ENCODE measurements around the gene RECK. TPM values are rescaled to one million over a fixed set of nuclear protein-coding genes. Genes with fewer than 3 reads are reported as not detected.

The RECK gene
- total RNA-seq, 1 experiment from 2014 or later, result 10.3 TPM

DNA sequence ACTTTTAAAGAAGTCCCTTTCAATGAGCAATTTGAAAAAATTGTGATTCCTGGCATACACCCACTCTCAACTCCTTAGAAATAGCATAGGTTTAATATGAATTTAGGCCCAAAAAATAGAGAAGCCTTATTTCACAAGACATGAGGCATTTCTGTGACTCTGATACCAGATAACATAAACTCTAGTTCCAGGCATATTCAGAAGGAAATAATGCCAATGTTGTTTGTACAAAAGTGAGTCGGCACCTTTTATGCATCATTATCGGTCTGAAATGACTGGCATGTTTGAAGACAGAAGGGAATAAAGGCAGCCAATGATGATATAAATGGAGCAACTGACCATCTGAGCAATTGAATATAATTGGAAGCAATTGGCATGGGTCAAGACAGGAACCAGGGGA is 19.4 kb upstream of the RECK start:
- WGBS (ENCODE audit: extremely low coverage, insufficient read length, low lambda C conversion rate), result no CpG with 5 or more reads among the region's 2 CpGs
- peaks cover 15% of the 10 kb centered on the region for H3K27me3 Mint-ChIP-seq (ENCODE audit: low read depth)

More for the DNA sequence above, 19.4 kb upstream of the RECK start:
- H2BK20ac ChIP-seq (ENCODE audit: low read depth, low read length, poor library complexity, severe bottlenecking), result no peak overlapping the region
- no peaks in the 10 kb centered on the region for H4K20me1 ChIP-seq (ENCODE audit: control insufficient read depth, insufficient read depth, insufficient read length)
- no peaks in the 10 kb centered on the region for H3K4me1 ChIP-seq (ENCODE audit: insufficient read depth, low read length)
- no peak overlapping the region for H3K56ac ChIP-seq (ENCODE audit: insufficient read length, low read depth, low read length)
- H3K9me3 ChIP-seq (ENCODE audit: control insufficient read depth, low read depth, low read length), result no peaks in the 10 kb centered on the region
- Mint-ChIP-seq H3K27ac (no peak overlapping the region), H3K4me1 (no peaks in the 10 kb centered on the region), H3K9me3 (no peaks in the 10 kb centered on the region), H3K36me3 (ENCODE audit: insufficient read depth in 1 of 3, low read depth in 3 of 3) (no peaks in the 10 kb centered on the region; a peak in 1 of 7 replicates), H3K4me3 (no peak overlapping the region)
- no peak overlapping the region for H4K8ac ChIP-seq (replicated peaks; ENCODE audit: insufficient read length, low read depth, low read length)
- H2BK120ac ChIP-seq (ENCODE audit: low read depth, low read length, poor library complexity, severe bottlenecking), result no peak overlapping the region
- H3K9ac ChIP-seq (ENCODE audit: extremely low read depth, insufficient read length, low read length), result no peak overlapping the region
- H4K5ac ChIP-seq (ENCODE audit: insufficient read length, low read depth, low read length), result no peak overlapping the region
- H3T11ph ChIP-seq (ENCODE audit: low read length), result no peak overlapping the region
- H2AK5ac ChIP-seq (ENCODE audit: insufficient read length, low read length), result no peak overlapping the region
- TF ChIP-seq, protein P1, sequence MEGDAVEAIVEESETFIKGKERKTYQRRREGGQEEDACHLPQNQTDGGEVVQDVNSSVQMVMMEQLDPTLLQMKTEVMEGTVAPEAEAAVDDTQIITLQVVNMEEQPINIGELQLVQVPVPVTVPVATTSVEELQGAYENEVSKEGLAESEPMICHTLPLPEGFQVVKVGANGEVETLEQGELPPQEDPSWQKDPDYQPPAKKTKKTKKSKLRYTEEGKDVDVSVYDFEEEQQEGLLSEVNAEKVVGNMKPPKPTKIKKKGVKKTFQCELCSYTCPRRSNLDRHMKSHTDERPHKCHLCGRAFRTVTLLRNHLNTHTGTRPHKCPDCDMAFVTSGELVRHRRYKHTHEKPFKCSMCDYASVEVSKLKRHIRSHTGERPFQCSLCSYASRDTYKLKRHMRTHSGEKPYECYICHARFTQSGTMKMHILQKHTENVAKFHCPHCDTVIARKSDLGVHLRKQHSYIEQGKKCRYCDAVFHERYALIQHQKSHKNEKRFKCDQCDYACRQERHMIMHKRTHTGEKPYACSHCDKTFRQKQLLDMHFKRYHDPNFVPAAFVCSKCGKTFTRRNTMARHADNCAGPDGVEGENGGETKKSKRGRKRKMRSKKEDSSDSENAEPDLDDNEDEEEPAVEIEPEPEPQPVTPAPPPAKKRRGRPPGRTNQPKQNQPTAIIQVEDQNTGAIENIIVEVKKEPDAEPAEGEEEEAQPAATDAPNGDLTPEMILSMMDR (conservative IDR thresholded peaks at IDR 0.05), result no peak
- no peaks in the 10 kb centered on the region for H3K23me2 ChIP-seq (ENCODE audit: insufficient read length, low read depth, low read length, poor library complexity, severe bottlenecking)
- no peaks in the 10 kb centered on the region for H3K79me1 ChIP-seq (ENCODE audit: insufficient read depth, low read depth, low read length, poor library complexity, severe bottlenecking)
- H4K91ac ChIP-seq (ENCODE audit: insufficient read length, low read depth, low read length), result no peak overlapping the region
- H3K18ac ChIP-seq (ENCODE audit: insufficient read length, low read depth, low read length), result no peak overlapping the region
- H3K79me2 ChIP-seq (ENCODE audit: insufficient read depth, low read length), result no peaks in the 10 kb centered on the region
- H2BK5ac ChIP-seq (ENCODE audit: insufficient read length, low read length), result no peak overlapping the region
- H3K4ac ChIP-seq (ENCODE audit: low read depth, low read length), result no peak overlapping the region
- H2AFZ ChIP-seq (ENCODE audit: low read length), result no peak overlapping the region
- H3K4me2 ChIP-seq (ENCODE audit: insufficient read depth, insufficient read length, low read length), result no peak overlapping the region
- H2BK15ac ChIP-seq (ENCODE audit: low read depth, low read length), result no peak overlapping the region
- no peak overlapping the region for H3K27ac ChIP-seq (ENCODE audit: insufficient read length, low read depth, low read length)
- H3K14ac ChIP-seq (ENCODE audit: insufficient read depth, low read length), result no peak overlapping the region
- no peak overlapping the region for H2BK12ac ChIP-seq (ENCODE audit: insufficient read length, low read depth, low read length)
- H3K23ac ChIP-seq (ENCODE audit: insufficient read length, low read depth, low read length), result no peak overlapping the region
- DNase-seq, result no peak
- no peaks in the 10 kb centered on the region for H3K27me3 ChIP-seq (ENCODE audit: insufficient read depth, low read length)

Measured in H9 (cell line).